Measurements from ENCODE around the gene ASPSCR1. TPM values are rescaled to one million over a fixed set of nuclear protein-coding genes. Genes with fewer than 3 reads are reported as not detected.

ASPSCR1 gene
- total and polyA plus RNA-seq, 2 of the 8 experiments (the other 6 are each of a cell fraction or from before 2014, with no cell fraction given): 33.3 to 43.7 TPM

DNA sequence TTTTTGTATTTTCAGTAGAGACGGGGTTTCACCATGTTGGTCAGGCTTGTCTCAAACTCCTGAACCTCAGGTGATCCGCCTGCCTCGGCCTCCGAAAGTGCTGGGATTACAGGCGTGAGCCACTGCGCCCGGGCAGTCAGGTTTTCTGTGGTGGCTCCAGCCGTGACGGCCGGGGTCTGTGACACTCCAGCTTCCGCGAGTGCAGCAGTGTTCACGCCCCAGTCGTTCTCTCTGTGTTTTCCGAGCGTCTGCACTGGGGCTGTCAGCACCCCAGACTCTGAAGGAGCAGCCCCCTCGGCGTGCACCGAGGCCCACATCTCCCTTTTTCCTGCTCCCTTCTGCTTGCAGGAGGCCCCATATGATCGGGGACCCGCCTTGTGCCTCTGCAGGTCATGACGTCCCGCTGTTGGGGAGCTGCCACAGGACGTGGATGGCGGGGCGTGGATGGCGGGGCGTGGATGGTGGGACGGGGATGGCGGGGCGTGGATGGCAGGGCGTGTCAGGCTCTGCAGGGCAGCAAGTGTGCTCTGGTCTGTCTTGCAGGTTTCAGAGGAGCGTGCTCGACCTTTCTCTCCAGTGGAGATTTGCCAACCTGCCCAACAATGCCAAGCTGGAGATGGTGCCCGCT is 5.7 kb downstream of the ASPSCR1 start:
- DNase-seq (ENCODE audit: low read depth in 1 of 2, low spot score in 2 of 2): no peak
- Histone ChIP-seq H2AFZ (ENCODE audit: low read length) (no peak overlapping the region), H3K23ac (ENCODE audit: insufficient read length) (no peak overlapping the region), H4K8ac (ENCODE audit: extremely low read depth, insufficient read depth, low read length) (no peak overlapping the region), H3K36me3 (ENCODE audit: control insufficient read depth in 2 of 4, insufficient read depth in 4 of 4, low read length in 3 of 4) (peaks cover 2 to 25% (median 16%) of the 10 kb centered on the region in 4 experiments; a peak in 6 of 8 replicates), H2BK5ac (ENCODE audit: low read depth, low read length) (no peak overlapping the region), H2BK20ac (ENCODE audit: low read length) (no peak overlapping the region), H2AK5ac (ENCODE audit: low read depth, low read length) (no peak overlapping the region), H3K79me2 (ENCODE audit: control insufficient read depth in 1 of 2, insufficient read depth in 2 of 2, low read length in 2 of 2) (0 out of 4 replicates have a peak, but pooled peaks cover 0 to 4% of the 10 kb centered on the region in 2 experiments), H3K4me3 (ENCODE audit: extremely low read depth in 1 of 4, insufficient read depth in 2 of 4, low read depth in 3 of 4, low read length in 4 of 4) (no peak overlapping the region), H4K91ac (replicated peaks; ENCODE audit: insufficient read length, low read length) (no peak overlapping the region), H2BK12ac (ENCODE audit: low read depth, low read length) (no peak overlapping the region), H3K9me3 (ENCODE audit: insufficient read depth in 2 of 2, low read depth in 1 of 2, low read length in 1 of 2) (no peaks in the 10 kb centered on the region), H3K18ac (ENCODE audit: extremely low read depth, low read length) (no peak overlapping the region), H2BK15ac (ENCODE audit: low read length) (no peak overlapping the region), H4K20me1 (replicated peaks in 1 of 2; ENCODE audit: control insufficient read depth in 1 of 2, insufficient read depth in 2 of 2, low read length in 2 of 2) (peaks cover 0 to 8% of the 10 kb centered on the region in 2 experiments), H3K4ac (replicated peaks; ENCODE audit: insufficient read length, low read depth, low read length) (no peak overlapping the region), H4K5ac (ENCODE audit: insufficient read length, low read depth, low read length) (no peak overlapping the region), H3K23me2 (ENCODE audit: low read depth, low read length) (peaks cover 2% of the 10 kb centered on the region; the same call in 1 of the 2 replicates), H3K56ac (replicated peaks; ENCODE audit: insufficient read length, low read depth, low read length) (no peak overlapping the region), H3K4me2 (ENCODE audit: insufficient read depth in 1 of 2, low read depth in 2 of 2, low read length in 2 of 2) (no peak overlapping the region), H3K9ac (replicated peaks in 1 of 4; ENCODE audit: extremely low read depth in 1 of 4, low read depth in 3 of 4, low read length in 3 of 4) (no peak overlapping the region), H3K79me1 (ENCODE audit: low read depth, low read length) (0 out of 2 replicates have a peak, but pooled peaks cover 3% of the 10 kb centered on the region), H2BK120ac (replicated peaks; ENCODE audit: low read depth, low read length) (no peak overlapping the region), H3K4me1 (replicated peaks in 1 of 4; ENCODE audit: control insufficient read depth in 3 of 4, insufficient read depth in 4 of 4, low read length in 3 of 4) (peaks cover 0 to 3% (median under 1%) of the 10 kb centered on the region in 4 experiments; a peak in 4 of 7 replicates), H3K27me3 (replicated peaks in 1 of 4; ENCODE audit: control insufficient read depth in 3 of 4, extremely low read depth in 1 of 4, insufficient read depth in 3 of 4, low read length in 3 of 4) (no peaks in the 10 kb centered on the region), H3K14ac (ENCODE audit: insufficient read length) (no peak overlapping the region), H3K27ac (ENCODE audit: low read depth, low read length) (no peak overlapping the region)
- TF ChIP-seq NANOG (IDR thresholded peaks at IDR 0.05; ENCODE audit: insufficient read depth, low read depth, low read length, poor library complexity, severe bottlenecking) (no peak), POU5F1 (IDR thresholded peaks at IDR 0.05; ENCODE audit: low read depth, low read length) (no peak), SRF (IDR thresholded peaks at IDR 0.05; ENCODE audit: low read depth, low read length) (no peak), CEBPB (IDR thresholded peaks at IDR 0.05; ENCODE audit: low read depth, low read length) (no peak), RXRA (IDR thresholded peaks at IDR 0.05; ENCODE audit: insufficient read depth, low read depth, low read length) (no peak), SIRT6 (IDR thresholded peaks at IDR 0.05; ENCODE audit: low read length) (no peak), ASH2L (IDR thresholded peaks at IDR 0.05; ENCODE audit: low read length) (no peak), TBP (IDR thresholded peaks at IDR 0.05; ENCODE audit: low read depth, low read length) (no peak), SIX5 (IDR thresholded peaks at IDR 0.05; ENCODE audit: low read depth, low read length) (no peak)
- TF ChIP-seq, protein P1, sequence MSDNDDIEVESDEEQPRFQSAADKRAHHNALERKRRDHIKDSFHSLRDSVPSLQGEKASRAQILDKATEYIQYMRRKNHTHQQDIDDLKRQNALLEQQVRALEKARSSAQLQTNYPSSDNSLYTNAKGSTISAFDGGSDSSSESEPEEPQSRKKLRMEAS (IDR thresholded peaks at IDR 0.05): no peak
- TF ChIP-seq, protein P2, sequence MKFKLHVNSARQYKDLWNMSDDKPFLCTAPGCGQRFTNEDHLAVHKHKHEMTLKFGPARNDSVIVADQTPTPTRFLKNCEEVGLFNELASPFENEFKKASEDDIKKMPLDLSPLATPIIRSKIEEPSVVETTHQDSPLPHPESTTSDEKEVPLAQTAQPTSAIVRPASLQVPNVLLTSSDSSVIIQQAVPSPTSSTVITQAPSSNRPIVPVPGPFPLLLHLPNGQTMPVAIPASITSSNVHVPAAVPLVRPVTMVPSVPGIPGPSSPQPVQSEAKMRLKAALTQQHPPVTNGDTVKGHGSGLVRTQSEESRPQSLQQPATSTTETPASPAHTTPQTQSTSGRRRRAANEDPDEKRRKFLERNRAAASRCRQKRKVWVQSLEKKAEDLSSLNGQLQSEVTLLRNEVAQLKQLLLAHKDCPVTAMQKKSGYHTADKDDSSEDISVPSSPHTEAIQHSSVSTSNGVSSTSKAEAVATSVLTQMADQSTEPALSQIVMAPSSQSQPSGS (IDR thresholded peaks at IDR 0.05; ENCODE audit: low read length): no peak
- 92% methylated on average over 23 of the region's 35 CpGs; no CpG with 5 or more reads in 1 of the 2 experiments for WGBS, 2 experiments (ENCODE audit: extremely low coverage in 1 of 2, insufficient coverage in 1 of 2, insufficient read length in 1 of 2, insufficient replicate concordance in 2 of 2, low coverage in 1 of 2, low lambda C conversion rate in 2 of 2, missing lambda C conversion rate in 1 of 2)
- CTCF ChIA-PET (ENCODE audit: partially characterized antibody): interaction anchor here (0.6 to 1.8 kb wide), 5 partner anchors 9 to 55 kb away, joined by 3 to 5 read pairs (median 3); no protein-coding TSS in a partner anchor
- FAIRE-seq: no peak
- POLR2A ChIA-PET (ENCODE audit: partially characterized antibody): interaction anchor here (0.7 to 1.4 kb wide), 2 partner anchors 15 to 260 kb away, joined by 3 to 4 read pairs; no protein-coding TSS in a partner anchor
